HG03108 (cell line): ENCODE data around the gene SMNDC1.
"Not testable (repeated sequence)": the region's sequence is repeated elsewhere in the genome, so short reads cannot be mapped to it uniquely, and the experiment has no call there.

Experiments
- ATAC-seq: cut with Tn5 transposase; IDR thresholded peaks from one replicate; pipeline ENCODE4 v1.9.1; 2021; ENCODE audit warnings: moderate library complexity; ENCODE audit not compliant: unreplicated experiment

SMNDC1 gene

GRCh38 chr10:110254467-110254866 lies 50.3 kb downstream of the SMNDC1 start:
- no peak for ATAC-seq

- no peak for ATAC-seq
Measured at GRCh38 chr10:110252151-110252550, 52.6 kb downstream of the SMNDC1 start.

- ATAC-seq: peak; percentile 81
Measured at GRCh38 chr10:110251392-110251791, 53.3 kb downstream of the SMNDC1 start.

GRCh38 chr10:110249489-110249888 lies 55.2 kb downstream of the SMNDC1 start:
- ATAC-seq: peak; percentile 66

- not testable (repeated sequence) for ATAC-seq
Measured at GRCh38 chr10:110247833-110248232, 56.9 kb downstream of the SMNDC1 start.

- no peak for ATAC-seq
Measured at GRCh38 chr10:110244550-110244949, 60.2 kb downstream of the SMNDC1 start.

GRCh38 chr10:110242511-110242910 lies 62.2 kb downstream of the SMNDC1 start:
- ATAC-seq: no peak

GRCh38 chr10:110241841-110242240 lies 62.9 kb downstream of the SMNDC1 start:
- ATAC-seq: peak; percentile 26

- ATAC-seq: peak; percentile 59
Measured at GRCh38 chr10:110241407-110241806, 63.3 kb downstream of the SMNDC1 start.
